Natural killer cell (primary cell): ENCODE measurements around the gene A4GNT. TPM values are rescaled to one million over a fixed set of nuclear protein-coding genes. Genes with fewer than 3 reads are reported as not detected.
"Not testable (repeated sequence)": the region's sequence is repeated elsewhere in the genome, so short reads cannot be mapped to it uniquely, and the experiment has no call there.

Experiments
- ATAC-seq, 3 donors: fragments of 150-1000 bp in 2 of 3; fragments of 200-7000 bp in 1 of 3; cut with Tn5 transposase; 1 replicate in 1 of 3; 2 replicates in 2 of 3; pipeline ENCODE4 v1.10.0; 2021; ENCODE audit warnings: mild to moderate bottlenecking in 2 of 3, moderate library complexity in 2 of 3
- DNase-seq, 2 donors: peaks; one replicate each; pipeline versions ENCODE4 v3.0.0 to v3.0.0-alpha.2; 2013 to 2021; ENCODE audit warnings: mixed read lengths in 1 of 2
- H3K27ac ChIP-seq: one replicate; pipeline ENCODE4 v1.5.1; 2013; ENCODE audit warnings: mild to moderate bottlenecking, low read length
- H3K27me3 ChIP-seq: one replicate; pipeline ENCODE4 v1.6.1; 2013; ENCODE audit warnings: low read length; ENCODE audit not compliant: control insufficient read depth, insufficient read depth
- H3K36me3 ChIP-seq: one replicate; pipeline ENCODE4 v1.6.1; 2013; ENCODE audit warnings: low read length; ENCODE audit not compliant: control insufficient read depth, insufficient read depth
- H3K4me1 ChIP-seq: one replicate; pipeline ENCODE4 v1.6.1; 2013; ENCODE audit warnings: low read length; ENCODE audit not compliant: control insufficient read depth, insufficient read depth
- H3K4me3 ChIP-seq: one replicate; pipeline ENCODE4 v1.5.1; 2013; ENCODE audit warnings: low read length
- H3K9me3 ChIP-seq: one replicate; pipeline ENCODE4 v1.6.1; 2013; ENCODE audit warnings: low read length; ENCODE audit not compliant: control insufficient read depth, insufficient read depth
- H3K27ac Mint-ChIP-seq, 2 donors: one replicate each; pipeline ENCODE4 v1.8.0; 2022; ENCODE audit warnings: mild to moderate bottlenecking in 2 of 2, mixed read lengths in 2 of 2, moderate library complexity in 1 of 2
- H3K27me3 Mint-ChIP-seq, 2 donors: one replicate each; pipeline ENCODE4 v1.8.0; 2022; ENCODE audit warnings: low read depth in 2 of 2, mixed read lengths in 2 of 2
- H3K36me3 Mint-ChIP-seq: one replicate; pipeline ENCODE4 v1.8.0; 2022; ENCODE audit warnings: mixed read lengths
- H3K4me1 Mint-ChIP-seq, 2 donors: one replicate each; pipeline ENCODE4 v1.8.0; 2022; ENCODE audit warnings: mixed read lengths in 2 of 2
- H3K4me3 Mint-ChIP-seq: one replicate; pipeline ENCODE4 v1.8.0; 2022; ENCODE audit warnings: mild to moderate bottlenecking, moderate library complexity, mixed read lengths
- H3K9me3 Mint-ChIP-seq, 2 donors: one replicate each; pipeline ENCODE4 v1.8.0; 2022; ENCODE audit warnings: mixed read lengths in 2 of 2
- CTCF ChIP-seq: fragments of 200-600 bp; IDR thresholded peaks from one replicate; pipeline ENCODE4 v1.8.0; 2022; ENCODE audit warnings: antibody characterized with exemption
- WGBS: methylation state at CpG from one replicate; pipeline ENCODE4 v1.1.7; 2013; ENCODE audit warnings: missing lambda C conversion rate; ENCODE audit not compliant: insufficient coverage; 5-methylcytosine and 5-hydroxymethylcytosine counted together
- intact Hi-C: fragments of 100-400 bp; cut with micrococcal nuclease; formaldehyde crosslinking; loops from one replicate; pipeline ENCODE4 v1.14.2; 2022
- total RNA-seq, 4 donors: library from RNA; stranded (reverse); fragments of 120-200 nt in 1 of 4; gene quantifications; one replicate each; pipeline versions ENCODE4 v1.2.3 to v1.2.4, GENCODE V29; 2013 to 2022

A4GNT gene
- total RNA-seq, 3 donors from 2014 or later (not counting 1 experiment from before 2014, with no cell fraction given) = not detected

GRCh38 chr3:138113326-138113725 is 18.9 kb downstream of the A4GNT start:
- H3K4me1 Mint-ChIP-seq = peaks cover 0 to 10% of the 10 kb centered on the region in 2 donors
- peaks cover 35 to 39% of the 10 kb centered on the region in 2 donors for H3K27me3 Mint-ChIP-seq
- no peaks in the 10 kb centered on the region for H3K36me3 Mint-ChIP-seq
- H3K4me3 Mint-ChIP-seq = no peak overlapping the region
- H3K4me1 ChIP-seq = peaks cover 13% of the 10 kb centered on the region
- no peak for DNase-seq
- no peak for TF ChIP-seq CTCF
- no peak overlapping the region for H3K27ac Mint-ChIP-seq
- WGBS = 77% methylated on average over 1 of the region's 1 CpG
- no peak overlapping the region for H3K27ac ChIP-seq
- H3K36me3 ChIP-seq = no peaks in the 10 kb centered on the region
- H3K9me3 ChIP-seq = no peaks in the 10 kb centered on the region
- intact Hi-C loops = no loop called here
- peaks cover 10% of the 10 kb centered on the region for H3K27me3 ChIP-seq
- no peaks in the 10 kb centered on the region for H3K9me3 Mint-ChIP-seq
- H3K4me3 ChIP-seq = no peak overlapping the region
- no peak for ATAC-seq

GRCh38 chr3:138112362-138112761 is 19.8 kb downstream of the A4GNT start:
- no peaks in the 10 kb centered on the region for H3K36me3 Mint-ChIP-seq
- WGBS = 89% methylated on average over 8 of the region's 8 CpGs
- peaks cover 10% of the 10 kb centered on the region for H3K27me3 ChIP-seq
- ATAC-seq = no peak
- H3K4me1 Mint-ChIP-seq = peaks cover 0 to 10% of the 10 kb centered on the region in 2 donors
- H3K36me3 ChIP-seq = no peaks in the 10 kb centered on the region
- H3K4me1 ChIP-seq = peaks cover 13% of the 10 kb centered on the region
- no peak overlapping the region for H3K27ac Mint-ChIP-seq
- TF ChIP-seq CTCF = no peak
- H3K27ac ChIP-seq = no peak overlapping the region
- H3K27me3 Mint-ChIP-seq = peaks cover 31 to 37% of the 10 kb centered on the region in 2 donors
- H3K9me3 ChIP-seq = no peaks in the 10 kb centered on the region
- intact Hi-C loops = no loop called here
- no peak overlapping the region for H3K4me3 Mint-ChIP-seq
- H3K9me3 Mint-ChIP-seq = no peaks in the 10 kb centered on the region
- H3K4me3 ChIP-seq = no peak overlapping the region
- no peak for DNase-seq

GRCh38 chr3:138105598-138105997 is 26.6 kb downstream of the A4GNT start:
- Histone ChIP-seq H3K36me3 (no peaks in the 10 kb centered on the region), H3K9me3 (no peaks in the 10 kb centered on the region), H3K4me3 (no peak overlapping the region), H3K27me3 (no peaks in the 10 kb centered on the region), H3K4me1 (no peaks in the 10 kb centered on the region), H3K27ac (no peak overlapping the region)
- WGBS = no CpG with 5 or more reads among the region's 1 CpG
- Mint-ChIP-seq H3K4me3 (no peak overlapping the region), H3K36me3 (no peaks in the 10 kb centered on the region), H3K4me1 (no peaks in the 10 kb centered on the region), H3K27ac (no peak overlapping the region), H3K27me3 (peaks cover 0 to 5% of the 10 kb centered on the region in 2 donors), H3K9me3 (no peaks in the 10 kb centered on the region)
- DNase-seq (no peak), ATAC-seq (no peak)
- intact Hi-C loops = no loop called here
- TF ChIP-seq CTCF = no peak

- Histone ChIP-seq H3K4me3 (no peak overlapping the region), H3K36me3 (no peaks in the 10 kb centered on the region), H3K9me3 (no peaks in the 10 kb centered on the region), H3K27ac (no peak overlapping the region), H3K4me1 (no peaks in the 10 kb centered on the region), H3K27me3 (no peaks in the 10 kb centered on the region)
- intact Hi-C loops = no loop called here
- ATAC-seq (no peak), DNase-seq (no peak)
- Mint-ChIP-seq H3K4me1 (no peaks in the 10 kb centered on the region), H3K4me3 (no peak overlapping the region), H3K9me3 (no peaks in the 10 kb centered on the region), H3K36me3 (no peaks in the 10 kb centered on the region), H3K27ac (no peak overlapping the region), H3K27me3 (peaks cover 0 to 2% of the 10 kb centered on the region in 2 donors)
- TF ChIP-seq CTCF = no peak
- 93% methylated on average over 19 of the region's 19 CpGs for WGBS
These were observed 28.7 kb downstream of the A4GNT start for GRCh38 chr3:138103466-138103865.

GRCh38 chr3:138101351-138101940 is 30.7 kb downstream of the A4GNT start:
- H3K4me1 ChIP-seq, ATAC-seq, H3K9me3 Mint-ChIP-seq, H3K4me3 ChIP-seq, H3K27me3 ChIP-seq, H3K9me3 ChIP-seq, H3K36me3 ChIP-seq, H3K36me3 Mint-ChIP-seq, H3K27ac ChIP-seq, DNase-seq, H3K27me3 Mint-ChIP-seq, H3K4me1 Mint-ChIP-seq, intact Hi-C loops, H3K27ac Mint-ChIP-seq, H3K4me3 Mint-ChIP-seq: not testable (repeated sequence)
- 90% methylated on average over 22 of the region's 22 CpGs for WGBS
